WTC11 (cell line): ENCODE results near the gene CUTA. TPM values are rescaled to one million over a fixed set of nuclear protein-coding genes. Genes with fewer than 3 reads are reported as not detected.

Experiments used
- ATAC-seq: fragments of 200-7000 bp; cut with Tn5 transposase; 2 replicates; pipeline ENCODE4 v1.10.0; 2021; ENCODE audit warnings: mild to moderate bottlenecking, moderate library complexity
- CTCF ChIA-PET: fragments of 300-600 bp; sonication (Branson Sonifier 250); formaldehyde crosslinking; loops from one replicate; lab custom pipeline; 2021; ENCODE audit warnings: antibody characterized with exemption; lab: Charles Lee
- POLR2A ChIA-PET: fragments of 350-600 bp; sonication (Branson Sonifier 250); formaldehyde crosslinking; loops from one replicate; lab custom pipeline; 2021; ENCODE audit warnings: antibody characterized with exemption; lab: Charles Lee
- DNase-seq: peaks from one replicate; pipeline ENCODE4 v3.0.0; 2021; ENCODE audit warnings: low spot score
- H3K27ac Mint-ChIP-seq: 2 replicates; pipeline ENCODE4 v1.8.0; 2021; ENCODE audit warnings: mixed read lengths
- H3K27me3 Mint-ChIP-seq: 2 replicates; pipeline ENCODE4 v1.8.0; 2021; ENCODE audit warnings: low read depth, mild to moderate bottlenecking, moderate library complexity, mixed read lengths
- H3K36me3 Mint-ChIP-seq: 2 replicates; pipeline ENCODE4 v1.8.0; 2021; ENCODE audit warnings: mixed read lengths
- H3K4me1 Mint-ChIP-seq: 2 replicates; pipeline ENCODE4 v1.8.0; 2022; ENCODE audit warnings: mixed read lengths
- H3K4me3 Mint-ChIP-seq: 2 replicates; pipeline ENCODE4 v1.8.0; 2021; ENCODE audit warnings: mild to moderate bottlenecking, moderate library complexity, mixed read lengths
- H3K9me3 Mint-ChIP-seq: 2 replicates; pipeline ENCODE4 v1.8.0; 2021; ENCODE audit warnings: mixed read lengths
- ETV6 ChIP-seq: sonication (generic); formaldehyde crosslinking; IDR thresholded peaks from 2 replicates; pipeline ENCODE4 v1.8.1; 2022; ENCODE audit warnings: mild to moderate bottlenecking, missing genetic modification reagents
- FOXJ3 ChIP-seq: sonication (generic); formaldehyde crosslinking; IDR thresholded peaks from 2 replicates; pipeline ENCODE4 v1.9.0; 2021; ENCODE audit warnings: missing genetic modification reagents, mild to moderate bottlenecking, borderline replicate concordance
- NFYB ChIP-seq: sonication (generic); formaldehyde crosslinking; conservative IDR thresholded peaks from 2 replicates; pipeline ENCODE4 v1.8.0; 2022; ENCODE audit warnings: low read depth, missing genetic modification reagents
- RELA ChIP-seq: sonication (generic); formaldehyde crosslinking; IDR thresholded peaks from 2 replicates; pipeline ENCODE4 v1.8.1; 2022; ENCODE audit warnings: missing genetic modification reagents, mild to moderate bottlenecking, borderline replicate concordance
- ZNF138 ChIP-seq: sonication (generic); formaldehyde crosslinking; conservative IDR thresholded peaks from 2 replicates; pipeline ENCODE4 v1.8.1; 2022; ENCODE audit warnings: mild to moderate bottlenecking, moderate library complexity, missing genetic modification reagents
- ZNF263 ChIP-seq: sonication (generic); formaldehyde crosslinking; IDR thresholded peaks from 2 replicates; pipeline ENCODE4 v1.8.1; 2022; ENCODE audit warnings: low read depth, mild to moderate bottlenecking, moderate library complexity, missing genetic modification reagents
- total RNA-seq: library from RNA; stranded (reverse); gene quantifications from 3 replicates; pipeline ENCODE4 v1.2.3, GENCODE V29; 2021
- TF ChIP-seq, protein P1 (sequence below): sonication (generic); formaldehyde crosslinking; IDR thresholded peaks from 2 replicates; pipeline ENCODE4 v1.8.1; 2022; ENCODE audit warnings: mild to moderate bottlenecking, moderate library complexity, missing genetic modification reagents
- TF ChIP-seq, protein P2 (sequence below): sonication (generic); formaldehyde crosslinking; IDR thresholded peaks from 2 replicates; pipeline ENCODE4 v1.8.0; 2022; ENCODE audit warnings: missing genetic modification reagents
- TF ChIP-seq, protein P3 (sequence below): fragments of 250-450 bp; sonication (Bioruptor Pico); IDR thresholded peaks from 2 replicates; pipeline ENCODE4 v1.9.0; 2021; ENCODE audit warnings: mild to moderate bottlenecking
- TF ChIP-seq, protein P4 (sequence below): fragments of 250-450 bp; sonication (Bioruptor Pico); IDR thresholded peaks from 2 replicates; pipeline ENCODE4 v1.9.0; 2021; ENCODE audit warnings: moderate library complexity, mild to moderate bottlenecking, inconsistent platforms, borderline replicate concordance
- TF ChIP-seq, protein P5 (sequence below): sonication (generic); formaldehyde crosslinking; IDR thresholded peaks from 2 replicates; pipeline ENCODE4 v1.8.1; 2023; ENCODE audit warnings: mild to moderate bottlenecking, moderate library complexity, missing genetic modification reagents
- TF ChIP-seq, protein P6 (sequence below): sonication (generic); formaldehyde crosslinking; conservative IDR thresholded peaks from 2 replicates; pipeline ENCODE4 v1.8.1; 2022; ENCODE audit warnings: mild to moderate bottlenecking, missing genetic modification reagents

The CUTA gene
- total RNA-seq, 1 experiment from 2014 or later: 247 TPM

DNA sequence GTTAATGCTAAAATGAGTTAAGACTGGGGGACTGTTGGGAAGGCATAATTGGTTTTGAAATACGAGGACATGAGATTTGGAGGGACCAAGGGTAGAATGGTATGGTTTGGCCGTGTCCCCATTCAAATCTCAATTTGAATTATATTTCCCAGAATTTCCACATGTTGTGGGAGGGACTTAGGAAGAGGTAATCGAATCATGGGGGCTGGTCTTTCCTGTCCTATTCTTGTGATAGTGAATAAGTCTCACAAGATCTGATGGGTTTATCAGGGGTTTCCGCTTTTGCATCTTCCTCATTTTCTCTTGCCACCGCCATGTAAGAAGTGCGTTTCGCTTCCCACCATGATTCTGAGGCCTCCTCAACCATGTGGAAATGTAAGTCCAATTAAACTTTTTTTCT lies 49.2 kb upstream of the CUTA start:
- CTCF ChIA-PET: no interaction called here
- Mint-ChIP-seq H3K4me1 (no peaks in the 10 kb centered on the region), H3K36me3 (no peaks in the 10 kb centered on the region), H3K9me3 (peaks cover 19% of the 10 kb centered on the region), H3K27ac (no peak overlapping the region), H3K27me3 (peaks cover 13% of the 10 kb centered on the region), H3K4me3 (no peak overlapping the region)
- DNase-seq (no peak), ATAC-seq (no peak)
- POLR2A ChIA-PET: no interaction called here
- TF ChIP-seq, protein P1, sequence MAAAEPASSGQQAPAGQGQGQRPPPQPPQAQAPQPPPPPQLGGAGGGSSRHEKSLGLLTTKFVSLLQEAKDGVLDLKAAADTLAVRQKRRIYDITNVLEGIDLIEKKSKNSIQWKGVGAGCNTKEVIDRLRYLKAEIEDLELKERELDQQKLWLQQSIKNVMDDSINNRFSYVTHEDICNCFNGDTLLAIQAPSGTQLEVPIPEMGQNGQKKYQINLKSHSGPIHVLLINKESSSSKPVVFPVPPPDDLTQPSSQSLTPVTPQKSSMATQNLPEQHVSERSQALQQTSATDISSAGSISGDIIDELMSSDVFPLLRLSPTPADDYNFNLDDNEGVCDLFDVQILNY: no peak
- TF ChIP-seq, protein P2, sequence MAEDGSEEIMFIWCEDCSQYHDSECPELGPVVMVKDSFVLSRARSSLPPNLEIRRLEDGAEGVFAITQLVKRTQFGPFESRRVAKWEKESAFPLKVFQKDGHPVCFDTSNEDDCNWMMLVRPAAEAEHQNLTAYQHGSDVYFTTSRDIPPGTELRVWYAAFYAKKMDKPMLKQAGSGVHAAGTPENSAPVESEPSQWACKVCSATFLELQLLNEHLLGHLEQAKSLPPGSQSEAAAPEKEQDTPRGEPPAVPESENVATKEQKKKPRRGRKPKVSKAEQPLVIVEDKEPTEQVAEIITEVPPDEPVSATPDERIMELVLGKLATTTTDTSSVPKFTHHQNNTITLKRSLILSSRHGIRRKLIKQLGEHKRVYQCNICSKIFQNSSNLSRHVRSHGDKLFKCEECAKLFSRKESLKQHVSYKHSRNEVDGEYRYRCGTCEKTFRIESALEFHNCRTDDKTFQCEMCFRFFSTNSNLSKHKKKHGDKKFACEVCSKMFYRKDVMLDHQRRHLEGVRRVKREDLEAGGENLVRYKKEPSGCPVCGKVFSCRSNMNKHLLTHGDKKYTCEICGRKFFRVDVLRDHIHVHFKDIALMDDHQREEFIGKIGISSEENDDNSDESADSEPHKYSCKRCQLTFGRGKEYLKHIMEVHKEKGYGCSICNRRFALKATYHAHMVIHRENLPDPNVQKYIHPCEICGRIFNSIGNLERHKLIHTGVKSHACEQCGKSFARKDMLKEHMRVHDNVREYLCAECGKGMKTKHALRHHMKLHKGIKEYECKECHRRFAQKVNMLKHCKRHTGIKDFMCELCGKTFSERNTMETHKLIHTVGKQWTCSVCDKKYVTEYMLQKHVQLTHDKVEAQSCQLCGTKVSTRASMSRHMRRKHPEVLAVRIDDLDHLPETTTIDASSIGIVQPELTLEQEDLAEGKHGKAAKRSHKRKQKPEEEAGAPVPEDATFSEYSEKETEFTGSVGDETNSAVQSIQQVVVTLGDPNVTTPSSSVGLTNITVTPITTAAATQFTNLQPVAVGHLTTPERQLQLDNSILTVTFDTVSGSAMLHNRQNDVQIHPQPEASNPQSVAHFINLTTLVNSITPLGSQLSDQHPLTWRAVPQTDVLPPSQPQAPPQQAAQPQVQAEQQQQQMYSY: no peak
- no peak for TF ChIP-seq RELA (CRISPR knock-in tag)
- no peak for TF ChIP-seq ETV6 (CRISPR knock-in tag)
- TF ChIP-seq, protein P3, sequence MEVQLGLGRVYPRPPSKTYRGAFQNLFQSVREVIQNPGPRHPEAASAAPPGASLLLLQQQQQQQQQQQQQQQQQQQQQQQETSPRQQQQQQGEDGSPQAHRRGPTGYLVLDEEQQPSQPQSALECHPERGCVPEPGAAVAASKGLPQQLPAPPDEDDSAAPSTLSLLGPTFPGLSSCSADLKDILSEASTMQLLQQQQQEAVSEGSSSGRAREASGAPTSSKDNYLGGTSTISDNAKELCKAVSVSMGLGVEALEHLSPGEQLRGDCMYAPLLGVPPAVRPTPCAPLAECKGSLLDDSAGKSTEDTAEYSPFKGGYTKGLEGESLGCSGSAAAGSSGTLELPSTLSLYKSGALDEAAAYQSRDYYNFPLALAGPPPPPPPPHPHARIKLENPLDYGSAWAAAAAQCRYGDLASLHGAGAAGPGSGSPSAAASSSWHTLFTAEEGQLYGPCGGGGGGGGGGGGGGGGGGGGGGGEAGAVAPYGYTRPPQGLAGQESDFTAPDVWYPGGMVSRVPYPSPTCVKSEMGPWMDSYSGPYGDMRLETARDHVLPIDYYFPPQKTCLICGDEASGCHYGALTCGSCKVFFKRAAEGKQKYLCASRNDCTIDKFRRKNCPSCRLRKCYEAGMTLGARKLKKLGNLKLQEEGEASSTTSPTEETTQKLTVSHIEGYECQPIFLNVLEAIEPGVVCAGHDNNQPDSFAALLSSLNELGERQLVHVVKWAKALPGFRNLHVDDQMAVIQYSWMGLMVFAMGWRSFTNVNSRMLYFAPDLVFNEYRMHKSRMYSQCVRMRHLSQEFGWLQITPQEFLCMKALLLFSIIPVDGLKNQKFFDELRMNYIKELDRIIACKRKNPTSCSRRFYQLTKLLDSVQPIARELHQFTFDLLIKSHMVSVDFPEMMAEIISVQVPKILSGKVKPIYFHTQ (CRISPR knock-in tag): no peak
- TF ChIP-seq NFYB: no peak
- no peak for TF ChIP-seq FOXJ3
- TF ChIP-seq, protein P4, sequence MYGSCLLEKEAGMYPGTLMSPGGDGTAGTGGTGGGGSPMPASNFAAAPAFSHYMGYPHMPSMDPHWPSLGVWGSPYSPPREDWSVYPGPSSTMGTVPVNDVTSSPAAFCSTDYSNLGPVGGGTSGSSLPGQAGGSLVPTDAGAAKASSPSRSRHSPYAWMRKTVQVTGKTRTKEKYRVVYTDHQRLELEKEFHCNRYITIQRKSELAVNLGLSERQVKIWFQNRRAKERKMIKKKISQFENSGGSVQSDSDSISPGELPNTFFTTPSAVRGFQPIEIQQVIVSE (CRISPR knock-in tag): no peak
- TF ChIP-seq, all 79 proteins: peak for 0

DNA sequence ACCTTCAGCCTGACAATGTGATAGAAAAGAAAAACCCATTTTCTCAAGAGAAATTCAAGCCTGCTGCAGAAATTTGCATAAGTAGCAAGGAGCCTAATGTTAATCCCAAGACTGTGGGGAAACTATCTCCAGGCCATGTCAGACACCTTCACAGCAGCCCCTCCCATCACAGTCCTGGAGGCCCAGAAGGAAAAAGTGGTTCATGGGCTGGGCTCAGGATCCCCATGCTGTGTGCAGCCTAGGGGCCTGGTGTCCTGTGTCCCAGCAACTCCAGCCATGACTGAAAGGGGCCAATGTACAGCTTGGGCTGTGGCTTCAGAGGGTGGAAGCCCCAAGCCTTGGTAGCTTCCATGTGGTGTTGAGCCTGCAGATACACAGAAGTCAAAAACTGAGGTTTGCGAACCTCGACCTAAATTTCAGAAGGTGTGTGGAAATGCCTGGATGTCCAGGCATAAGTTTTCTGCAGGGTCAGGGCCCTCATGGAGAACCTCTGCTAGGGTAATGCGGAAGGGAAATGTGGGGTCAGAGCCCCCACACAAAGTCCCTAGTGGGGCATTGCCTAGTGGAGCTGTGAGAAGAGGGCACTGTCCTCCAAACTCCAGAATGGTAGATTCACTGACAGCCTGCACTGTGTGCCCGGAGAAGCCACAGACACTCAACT lies 48.3 kb upstream of the CUTA start:
- ATAC-seq (no peak), DNase-seq (no peak)
- Mint-ChIP-seq H3K36me3 (no peaks in the 10 kb centered on the region), H3K4me1 (no peaks in the 10 kb centered on the region), H3K27ac (no peak overlapping the region), H3K27me3 (peaks cover 17% of the 10 kb centered on the region), H3K4me3 (no peak overlapping the region), H3K9me3 (peaks cover 19% of the 10 kb centered on the region)
- CTCF ChIA-PET: no interaction called here
- TF ChIP-seq ETV6 (CRISPR knock-in tag): no peak
- no peak for TF ChIP-seq ZNF263 (CRISPR knock-in tag)
- POLR2A ChIA-PET: no interaction called here

DNA sequence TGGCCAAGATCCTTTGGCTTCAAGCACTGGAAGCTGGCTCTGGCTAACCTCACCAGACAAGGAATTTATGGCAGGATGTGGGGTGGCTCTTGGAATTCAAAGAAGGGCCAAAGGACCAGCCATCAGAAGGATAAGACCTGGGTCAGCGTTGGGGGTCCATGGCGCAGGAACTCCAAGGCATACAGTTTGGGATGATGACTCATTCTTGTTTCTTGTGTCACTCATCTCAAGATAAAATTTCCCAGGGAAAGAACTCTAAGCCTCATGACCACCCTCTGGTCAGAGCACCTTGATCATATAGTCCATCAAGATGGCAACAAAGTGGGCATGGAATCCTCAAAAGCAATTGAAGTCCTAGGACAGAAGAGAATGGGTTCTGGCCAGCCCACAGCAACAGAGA lies 41.3 kb upstream of the CUTA start:
- Mint-ChIP-seq H3K27ac (no peak overlapping the region), H3K9me3 (0 out of 2 replicates have a peak, but pooled peaks cover 3% of the 10 kb centered on the region)
- POLR2A ChIA-PET: no interaction called here
- TF ChIP-seq, protein P5, sequence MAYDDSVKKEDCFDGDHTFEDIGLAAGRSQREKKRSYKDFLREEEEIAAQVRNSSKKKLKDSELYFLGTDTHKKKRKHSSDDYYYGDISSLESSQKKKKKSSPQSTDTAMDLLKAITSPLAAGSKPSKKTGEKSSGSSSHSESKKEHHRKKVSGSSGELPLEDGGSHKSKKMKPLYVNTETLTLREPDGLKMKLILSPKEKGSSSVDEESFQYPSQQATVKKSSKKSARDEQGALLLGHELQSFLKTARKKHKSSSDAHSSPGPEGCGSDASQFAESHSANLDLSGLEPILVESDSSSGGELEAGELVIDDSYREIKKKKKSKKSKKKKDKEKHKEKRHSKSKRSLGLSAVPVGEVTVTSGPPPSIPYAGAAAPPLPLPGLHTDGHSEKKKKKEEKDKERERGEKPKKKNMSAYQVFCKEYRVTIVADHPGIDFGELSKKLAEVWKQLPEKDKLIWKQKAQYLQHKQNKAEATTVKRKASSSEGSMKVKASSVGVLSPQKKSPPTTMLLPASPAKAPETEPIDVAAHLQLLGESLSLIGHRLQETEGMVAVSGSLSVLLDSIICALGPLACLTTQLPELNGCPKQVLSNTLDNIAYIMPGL (CRISPR knock-in tag): no peak
- TF ChIP-seq ZNF138 (CRISPR knock-in tag): no peak
- TF ChIP-seq, protein P6, sequence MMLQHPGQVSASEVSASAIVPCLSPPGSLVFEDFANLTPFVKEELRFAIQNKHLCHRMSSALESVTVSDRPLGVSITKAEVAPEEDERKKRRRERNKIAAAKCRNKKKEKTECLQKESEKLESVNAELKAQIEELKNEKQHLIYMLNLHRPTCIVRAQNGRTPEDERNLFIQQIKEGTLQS: no peak
- TF ChIP-seq, all 79 proteins: peak for 0
- Mint-ChIP-seq H3K4me3 (no peak overlapping the region), H3K27me3 (peaks cover 26% of the 10 kb centered on the region), H3K36me3 (peaks cover 19% of the 10 kb centered on the region), H3K4me1 (peaks cover 6% of the 10 kb centered on the region; the same call in 1 of the 2 replicates)
- no peak for DNase-seq
- CTCF ChIA-PET: interaction anchor here (0.6 kb wide), 1 partner anchor 32 kb away, joined by 3 read pairs; no protein-coding TSS in a partner anchor
- no peak for ATAC-seq
